Dermis microvascular lymphatic vessel endothelial cell (primary cell): Measurements from ENCODE around the gene BRPF1. TPM values are rescaled to one million over a fixed set of nuclear protein-coding genes. Genes with fewer than 3 reads are reported as not detected.
"Not testable (repeated sequence)": the region's sequence is repeated elsewhere in the genome, so short reads cannot be mapped to it uniquely, and the experiment has no call there.

Experiments
- DNase-seq, 2 donors: peaks; one replicate each; pipeline versions ENCODE4 v3.0.0 to v3.0.0-alpha.2; 2010; ENCODE audit warnings: low read depth in 2 of 2
- total RNA-seq: library from RNA; depleted of rRNA; stranded (reverse); fragments of >200 nt; gene quantifications from 2 replicates; pipeline ENCODE4 v1.2.1, GENCODE V29; 2014

The BRPF1 gene
- total RNA-seq, 1 donor from 2014 or later, result 12.2 TPM

DNA sequence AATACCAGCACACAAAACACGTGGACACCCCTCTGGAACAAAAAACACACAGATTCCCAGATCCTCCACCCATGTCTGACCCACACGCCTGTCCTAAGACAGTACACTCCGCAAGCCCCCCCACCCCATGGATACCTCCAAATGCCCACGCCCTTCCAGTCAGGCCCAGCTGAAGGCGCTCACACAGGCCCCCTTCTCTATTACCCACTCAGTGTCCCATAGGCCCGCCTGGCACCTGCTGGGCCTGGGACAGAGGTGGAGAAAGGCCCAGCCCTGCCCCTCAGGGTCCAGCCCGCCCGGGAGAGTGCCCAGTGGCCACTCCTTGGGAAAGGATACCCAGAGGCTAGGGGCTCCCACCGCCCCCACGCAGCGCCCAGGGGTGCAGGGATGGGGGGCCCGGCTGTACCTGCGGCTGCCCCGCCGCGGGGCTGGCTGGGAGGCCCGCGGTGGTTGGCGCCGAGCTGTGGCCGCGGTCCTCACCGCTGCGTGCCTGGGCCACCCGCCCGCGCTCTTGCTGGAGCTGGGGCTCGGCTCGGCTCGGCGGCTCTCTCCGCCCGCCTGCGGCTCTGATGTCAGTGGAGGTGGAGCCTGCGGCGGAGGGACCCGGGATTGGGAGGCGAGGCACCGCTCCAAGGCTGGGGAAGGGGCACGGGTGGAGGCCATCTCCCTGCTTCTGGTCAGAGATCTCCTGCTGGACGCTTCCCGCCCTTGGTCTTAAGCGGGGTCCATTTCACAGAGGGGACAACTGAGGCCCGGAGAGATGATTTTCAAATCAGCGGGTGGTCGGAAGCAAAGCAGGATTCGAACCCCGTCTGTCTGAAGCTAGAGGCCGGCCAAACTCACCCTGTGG lies 38.1 kb downstream of the BRPF1 start, which contains the start of gene CAMK1:
Gene CAMK1 (minus strand): TSS at position 522 of the 850 bp plus-strand sequence. CDS start 2,198 bp downstream, outside the sequence.
- peak in 1 of 2 donors; percentile 68 for DNase-seq

DNA sequence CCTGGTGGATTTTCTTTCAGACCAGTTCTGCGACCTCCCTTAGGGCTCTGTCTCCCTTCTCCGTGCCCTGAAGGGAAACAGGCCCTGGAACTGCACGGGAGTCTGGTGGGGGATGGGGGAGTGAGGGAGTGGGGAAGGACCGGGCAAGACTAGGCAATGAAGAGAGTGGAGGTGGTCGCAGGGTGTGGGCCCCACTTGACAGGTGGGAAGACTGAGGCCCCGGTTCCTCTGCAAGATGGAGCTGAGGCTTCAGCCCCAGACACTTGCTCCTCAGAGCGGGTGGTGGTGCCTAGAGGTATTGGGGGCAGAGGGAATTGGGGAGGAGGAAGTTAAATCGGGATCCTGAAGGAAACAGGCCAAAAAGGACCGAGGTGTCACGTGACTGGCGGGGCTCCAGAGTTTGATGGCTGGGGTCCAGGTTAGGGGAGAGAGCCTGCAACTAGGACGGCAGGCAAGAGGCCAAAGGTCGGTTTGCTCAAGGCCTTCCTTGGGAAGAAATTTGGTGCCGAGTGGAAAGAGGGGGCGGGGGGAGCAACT lies 38.8 kb downstream of the BRPF1 start:
- no peak for DNase-seq

DNA sequence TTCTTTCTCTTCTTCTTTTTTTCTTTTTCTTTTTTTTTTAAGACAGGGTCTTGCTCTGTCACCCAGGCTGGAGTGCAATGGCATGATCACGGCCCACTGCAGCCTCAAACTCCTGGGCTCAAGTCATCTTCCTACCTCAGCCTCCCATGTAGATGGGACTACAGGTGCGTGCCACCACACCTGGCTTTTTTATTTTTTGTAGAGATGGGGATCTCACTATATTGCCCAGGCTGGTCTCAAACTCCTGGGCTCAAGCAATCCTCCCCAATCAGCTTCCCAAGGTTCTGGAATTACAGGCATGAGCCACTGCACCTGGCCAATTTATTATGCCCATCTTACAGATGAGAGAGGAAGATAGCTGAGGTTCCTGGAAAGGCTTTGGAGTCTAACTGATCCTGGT lies 39.5 kb downstream of the BRPF1 start:
- DNase-seq, result not testable (repeated sequence)

DNA sequence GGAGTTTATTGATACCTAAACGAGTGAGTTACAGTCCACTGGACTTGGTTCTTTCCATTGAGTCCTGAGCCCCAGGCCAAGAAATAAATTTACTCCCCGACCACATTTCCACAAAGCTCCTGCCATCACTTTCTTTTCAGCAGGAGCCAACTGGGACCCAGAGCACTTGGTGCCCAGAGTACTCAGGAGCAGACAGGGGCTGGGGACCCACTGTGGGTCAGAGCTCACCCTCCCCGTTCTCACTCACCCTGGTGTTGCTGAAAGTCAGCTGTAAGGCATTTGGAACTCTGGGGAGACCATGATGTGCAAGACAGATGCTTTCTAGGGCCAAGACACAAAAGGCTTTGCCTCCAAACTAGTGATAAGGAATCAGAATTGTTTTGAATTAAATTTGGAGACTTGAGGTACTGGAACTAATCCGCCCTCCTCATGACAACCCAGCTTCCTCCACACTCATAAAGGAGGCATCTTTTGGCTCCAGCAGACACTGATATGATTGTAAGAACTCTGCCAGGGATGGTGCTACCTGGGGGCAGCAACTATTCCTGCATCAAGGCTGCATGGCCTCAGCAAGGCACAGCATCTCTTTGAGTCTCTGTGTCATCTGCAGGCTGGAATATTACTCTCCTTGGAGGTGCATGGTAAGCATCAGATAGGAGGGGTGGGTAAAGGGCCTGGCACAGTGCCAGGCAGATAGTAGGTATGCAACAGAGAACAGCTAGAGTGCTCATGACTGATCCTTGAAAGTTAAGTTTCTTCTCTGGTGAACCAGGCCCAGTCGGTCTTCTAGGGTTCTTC lies 45.6 kb downstream of the BRPF1 start:
- DNase-seq, result no peak

DNA sequence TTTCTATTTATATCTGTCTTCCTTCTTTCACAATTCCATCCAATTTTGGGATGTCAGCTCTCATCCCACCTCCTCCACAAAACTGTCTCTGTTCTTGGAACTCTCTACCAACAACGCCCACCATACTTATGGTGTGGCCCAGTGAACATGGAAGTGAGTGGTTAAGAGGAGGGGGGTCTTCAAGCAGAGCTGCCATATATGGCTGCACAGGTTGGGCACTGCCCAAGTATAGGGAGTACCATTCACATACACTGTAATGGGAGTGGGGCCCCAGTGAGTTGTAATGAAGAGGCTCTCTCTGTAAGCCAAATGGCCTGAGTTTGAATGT lies 46.1 kb downstream of the BRPF1 start:
- no peak for DNase-seq

DNA sequence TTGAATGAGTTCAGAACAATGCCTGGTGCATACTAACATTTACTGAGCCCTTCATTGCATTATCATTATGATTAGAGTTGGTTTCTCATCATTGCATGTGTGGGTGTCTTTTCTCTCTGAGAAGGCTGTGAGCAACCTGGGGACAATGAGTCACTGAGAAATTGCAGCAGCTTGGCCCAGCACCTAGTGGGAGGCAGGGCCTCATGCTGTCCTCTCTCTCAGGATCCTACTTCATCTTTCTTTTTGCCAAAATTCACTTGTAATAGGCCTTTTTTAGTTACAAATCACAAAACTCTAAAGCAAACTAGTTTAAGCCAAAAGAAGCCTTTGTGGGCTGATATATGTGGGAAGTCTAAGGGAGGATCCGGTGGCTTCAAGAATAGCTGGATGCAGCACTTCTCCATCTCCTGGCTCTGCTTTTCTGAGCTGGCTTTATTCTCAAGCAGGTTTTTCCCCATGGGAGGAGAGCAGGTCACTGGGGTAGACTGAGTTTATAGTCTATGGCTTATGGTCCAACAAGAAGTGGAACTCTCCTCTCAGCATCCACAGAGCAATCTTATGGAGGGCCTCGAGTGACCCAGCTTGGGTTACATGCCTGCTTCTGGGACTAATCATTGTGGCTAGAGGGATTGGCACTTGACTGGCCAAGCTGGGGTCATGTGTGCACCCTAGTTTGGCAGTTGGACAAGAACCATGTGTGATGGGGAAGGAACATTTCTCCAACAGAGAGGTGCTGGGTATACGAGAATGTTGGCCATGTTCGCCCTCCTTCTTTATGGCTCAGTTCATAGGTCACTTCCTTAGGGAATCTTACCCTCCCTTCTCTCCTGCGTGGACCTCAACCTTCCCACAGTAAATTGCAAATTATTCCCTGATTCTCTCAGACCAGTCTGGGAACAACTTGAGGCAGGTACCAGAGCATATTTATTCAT lies 46.9 kb downstream of the BRPF1 start:
- no peak for DNase-seq

DNA sequence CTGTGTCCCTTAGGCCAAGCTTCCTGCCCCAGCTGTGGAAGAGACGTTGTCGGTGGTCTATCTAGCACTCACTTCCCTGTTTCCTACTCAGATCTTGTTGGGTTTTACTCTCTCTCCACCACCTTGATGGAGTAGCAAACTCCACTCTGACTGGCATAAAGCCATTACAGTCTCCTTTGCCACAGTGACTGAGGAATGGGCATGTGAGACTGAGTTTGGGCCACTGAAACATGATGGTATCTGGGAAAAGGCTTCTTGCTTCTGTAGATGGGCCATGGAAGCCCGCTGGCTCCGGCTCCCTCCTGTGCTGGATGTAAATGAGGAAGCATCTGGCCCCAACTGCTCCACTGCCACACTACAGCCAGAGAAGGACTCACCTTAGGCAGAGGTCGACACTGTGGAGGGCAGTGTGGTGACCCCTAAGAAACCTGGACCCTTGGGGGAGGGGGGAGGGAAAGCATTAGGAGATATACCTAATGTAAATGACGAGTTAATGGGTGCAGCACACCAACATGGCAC lies 47.6 kb downstream of the BRPF1 start:
- DNase-seq, result no peak

DNA sequence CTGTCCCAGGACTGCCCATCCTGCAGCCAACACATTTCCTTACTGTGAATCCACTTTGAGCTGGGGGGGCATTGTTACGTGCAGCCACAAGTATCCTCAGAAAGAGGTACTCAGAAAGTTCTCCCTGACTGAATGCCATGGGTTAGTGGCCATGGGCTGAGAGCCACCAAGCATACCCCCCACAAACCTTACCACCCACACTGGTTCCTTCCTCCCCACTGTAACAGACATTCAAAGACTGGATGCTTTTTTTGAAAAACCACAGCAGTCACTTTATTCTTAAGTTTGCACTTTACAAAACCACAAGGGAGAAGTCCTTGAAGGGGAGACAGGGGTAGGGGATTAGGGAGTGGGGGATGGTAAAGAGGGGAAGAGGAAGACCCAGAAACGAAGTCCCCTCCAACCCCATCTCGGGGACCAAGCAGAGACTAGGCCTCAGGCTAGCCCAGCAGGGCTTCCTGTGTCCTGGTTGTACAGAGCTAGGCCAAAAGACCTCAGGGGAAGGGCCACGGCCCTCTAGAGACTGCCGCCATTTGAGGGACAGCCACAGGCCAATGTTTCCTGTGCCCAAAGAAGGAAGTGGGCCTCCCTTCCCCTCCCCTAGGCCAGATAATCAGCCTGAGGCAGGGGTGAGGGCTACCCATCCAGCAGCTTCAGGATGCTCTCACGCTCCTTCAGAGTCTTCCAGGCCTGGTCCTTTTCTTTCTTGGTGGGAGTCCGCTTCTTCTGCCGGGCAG lies 48.4 kb downstream of the BRPF1 start:
- DNase-seq, result no peak

DNA sequence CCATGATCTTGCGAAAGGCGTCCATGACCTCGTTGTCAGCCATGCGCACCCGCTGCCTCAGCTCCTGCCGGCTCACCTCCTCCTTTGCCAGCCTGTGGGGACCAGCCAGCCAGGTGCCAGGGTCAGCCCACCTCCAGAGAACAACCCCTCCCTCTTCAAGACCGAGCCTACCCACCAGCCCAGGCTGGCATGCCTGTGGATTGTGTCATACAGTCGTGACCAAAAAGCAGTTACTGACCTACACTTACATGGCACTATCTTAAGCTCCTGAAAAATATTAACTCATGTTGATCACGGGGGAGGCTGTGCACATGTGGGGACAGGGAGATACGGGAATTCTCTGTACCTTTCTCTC lies 48.9 kb downstream of the BRPF1 start:
- DNase-seq, result no peak

DNA sequence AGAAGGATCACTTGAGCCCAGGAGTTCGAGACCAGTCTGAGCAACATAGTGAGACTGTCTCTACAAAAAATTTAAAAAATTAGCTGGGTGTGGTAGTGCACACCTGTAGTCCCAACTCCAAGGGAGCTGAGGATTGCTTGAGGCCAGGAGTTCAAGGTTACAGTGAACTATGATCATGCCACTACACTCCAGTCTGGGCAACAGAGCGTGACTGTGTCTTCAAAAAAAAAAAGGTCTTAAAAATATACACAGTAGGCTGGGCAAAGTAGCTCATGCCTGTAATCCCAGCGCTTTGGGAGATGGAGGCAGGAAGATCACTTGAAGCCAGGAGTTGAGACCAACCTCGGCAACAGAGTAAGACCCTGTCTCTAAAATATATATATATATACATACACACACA lies 49.4 kb downstream of the BRPF1 start:
- no peak for DNase-seq

DNA sequence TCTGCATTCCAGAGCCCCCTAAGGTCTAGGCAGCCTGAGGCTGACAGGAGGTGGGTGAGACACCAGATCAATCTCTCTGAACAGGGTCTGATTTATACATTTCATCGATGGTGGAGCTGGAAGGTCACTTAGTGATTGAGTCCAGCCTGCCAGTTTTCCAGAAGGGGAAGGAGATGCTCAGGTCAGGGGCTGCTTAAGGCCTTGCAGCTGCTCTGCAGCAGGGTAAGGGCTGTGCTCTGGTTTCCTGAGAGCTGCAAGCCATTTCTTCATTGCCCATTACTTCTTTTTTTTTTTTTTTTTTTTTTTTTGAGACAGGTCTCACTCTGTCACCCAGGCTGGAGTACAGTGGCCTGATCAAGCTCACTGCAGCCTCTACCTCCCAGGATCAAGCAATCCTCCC lies 50.0 kb downstream of the BRPF1 start:
- no peak for DNase-seq

DNA sequence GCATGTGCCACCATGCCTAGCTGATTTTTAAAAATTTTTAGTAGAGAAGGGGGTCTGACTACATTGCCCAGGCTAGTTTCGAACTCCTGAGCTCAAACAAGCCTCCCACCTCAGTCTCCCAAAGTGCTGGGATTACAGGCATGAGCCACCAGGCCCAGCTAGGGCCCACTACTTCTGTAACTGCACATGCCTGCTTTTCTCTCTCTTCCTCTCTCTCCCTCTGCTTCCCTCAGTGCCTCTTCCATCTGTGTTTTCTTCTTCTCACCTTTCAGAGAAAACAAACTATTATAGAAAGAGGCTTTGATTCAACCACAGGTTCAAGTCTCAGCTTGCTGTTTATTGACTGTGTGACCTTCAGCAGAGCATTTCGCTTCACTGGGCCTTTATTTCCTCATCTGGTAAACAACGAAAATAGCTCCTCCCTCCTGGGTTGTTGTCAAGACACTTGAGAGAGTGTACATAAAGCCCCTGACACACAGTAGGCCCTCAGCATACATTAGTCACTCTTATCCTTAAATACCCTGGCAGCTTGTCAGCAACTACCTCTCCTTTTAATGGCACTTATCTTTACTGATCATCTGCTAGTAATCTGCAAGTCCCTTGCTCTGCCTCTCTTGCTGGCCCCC lies 50.6 kb downstream of the BRPF1 start:
- no peak for DNase-seq

DNA sequence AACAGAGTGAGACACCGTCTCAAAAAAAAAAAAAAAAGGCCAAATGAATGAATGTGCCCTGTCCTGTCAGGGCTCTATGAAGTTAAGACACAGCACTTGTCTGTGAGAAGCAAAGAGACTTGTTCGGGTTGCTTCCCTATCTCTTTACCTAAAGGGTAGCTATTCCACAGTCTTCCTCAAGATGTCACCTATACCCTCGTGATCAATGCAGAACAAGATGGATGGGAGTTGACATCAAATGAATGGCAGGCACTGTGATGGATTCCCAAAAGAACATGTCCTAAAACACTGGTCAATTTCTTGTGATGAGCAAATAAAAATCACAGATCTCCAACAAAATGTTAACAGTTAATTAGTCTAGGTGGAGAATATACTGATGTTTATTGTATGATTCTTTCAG lies 51.2 kb downstream of the BRPF1 start:
- DNase-seq, result peak in 1 of 2 donors; percentile 12

DNA sequence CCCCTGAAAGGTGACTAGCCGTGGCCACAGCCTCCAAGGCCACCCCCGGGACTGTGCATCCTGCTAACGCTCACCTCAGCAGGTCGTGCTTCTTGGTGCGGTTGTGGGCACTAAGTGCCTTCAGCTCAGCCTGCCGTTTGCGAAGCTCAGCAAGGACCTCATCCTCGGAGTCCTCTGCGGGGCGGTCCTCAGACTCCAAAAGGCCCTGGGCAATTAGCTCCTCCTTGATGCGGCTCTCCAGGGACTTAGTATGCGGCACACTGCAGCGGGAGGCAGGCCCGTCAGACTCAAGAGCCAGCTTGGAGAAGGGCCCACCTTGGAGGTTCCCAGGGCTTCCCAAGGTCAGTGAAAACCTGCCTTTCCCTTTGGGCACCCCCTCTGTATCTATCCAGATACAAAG lies 52.4 kb downstream of the BRPF1 start:
- DNase-seq, result no peak

DNA sequence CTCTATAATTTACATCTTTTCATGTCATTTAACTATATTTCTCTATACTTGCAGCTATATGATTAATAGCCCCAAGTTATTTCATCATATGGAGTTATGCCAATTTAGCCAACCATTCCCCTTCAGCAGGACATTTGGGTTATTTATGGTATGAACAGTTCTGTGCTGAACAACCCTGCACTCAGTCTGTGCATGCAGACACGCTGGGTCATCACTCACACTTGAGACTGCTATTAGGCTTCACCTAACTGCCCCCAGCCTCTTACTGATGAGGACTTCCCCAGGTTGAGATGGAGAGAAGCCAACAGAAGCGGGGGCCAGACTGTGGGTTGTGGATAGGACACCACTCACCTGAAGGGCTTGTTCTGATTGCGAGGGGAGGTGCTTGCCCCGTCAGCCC lies 53.4 kb downstream of the BRPF1 start:
- no peak for DNase-seq

DNA sequence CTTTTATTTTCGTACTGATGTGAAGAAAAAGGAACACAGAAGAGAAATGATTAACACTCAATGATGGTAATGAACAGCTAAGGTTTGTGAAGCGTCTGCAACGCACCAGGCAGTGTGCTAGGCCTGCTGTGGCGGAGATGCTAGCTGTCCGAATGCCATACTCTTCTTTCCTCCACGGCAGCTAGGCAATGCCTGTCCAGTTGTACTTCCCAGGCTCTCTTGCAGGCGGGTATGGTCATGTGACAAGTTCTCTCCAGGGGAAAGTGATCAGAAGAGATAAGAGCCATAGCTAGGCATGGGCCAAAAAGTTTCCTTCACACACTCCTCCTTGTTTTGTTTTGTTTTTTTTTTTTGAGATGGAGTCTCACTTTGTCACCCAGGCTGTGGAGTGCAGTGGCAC lies 54.1 kb downstream of the BRPF1 start:
- DNase-seq, result no peak

DNA sequence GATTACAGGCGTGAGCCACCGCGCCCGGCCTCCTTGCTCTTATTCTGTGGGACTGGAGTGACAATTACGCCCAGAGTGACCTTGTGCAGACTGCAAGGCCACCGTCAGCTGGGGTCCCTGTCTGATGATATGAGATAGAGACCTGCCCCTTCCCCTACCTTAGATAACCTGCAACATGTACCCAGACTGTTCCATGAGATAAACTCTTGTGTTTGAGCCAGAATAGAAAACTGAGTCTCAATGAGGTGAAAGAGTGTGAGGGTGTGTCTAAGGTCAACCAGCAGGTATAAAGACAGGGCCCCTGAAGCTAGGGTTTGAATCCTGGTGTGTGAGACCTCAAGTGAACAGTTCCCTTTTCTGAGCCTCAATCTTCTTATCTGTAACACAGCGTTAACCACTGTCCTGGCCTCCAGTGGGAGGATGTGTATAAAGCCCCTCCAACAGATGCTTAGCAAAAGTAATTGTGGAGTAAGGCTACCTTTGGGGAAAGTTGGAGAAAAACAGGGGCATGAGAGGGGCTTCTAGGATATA lies 54.7 kb downstream of the BRPF1 start:
- no peak for DNase-seq

DNA sequence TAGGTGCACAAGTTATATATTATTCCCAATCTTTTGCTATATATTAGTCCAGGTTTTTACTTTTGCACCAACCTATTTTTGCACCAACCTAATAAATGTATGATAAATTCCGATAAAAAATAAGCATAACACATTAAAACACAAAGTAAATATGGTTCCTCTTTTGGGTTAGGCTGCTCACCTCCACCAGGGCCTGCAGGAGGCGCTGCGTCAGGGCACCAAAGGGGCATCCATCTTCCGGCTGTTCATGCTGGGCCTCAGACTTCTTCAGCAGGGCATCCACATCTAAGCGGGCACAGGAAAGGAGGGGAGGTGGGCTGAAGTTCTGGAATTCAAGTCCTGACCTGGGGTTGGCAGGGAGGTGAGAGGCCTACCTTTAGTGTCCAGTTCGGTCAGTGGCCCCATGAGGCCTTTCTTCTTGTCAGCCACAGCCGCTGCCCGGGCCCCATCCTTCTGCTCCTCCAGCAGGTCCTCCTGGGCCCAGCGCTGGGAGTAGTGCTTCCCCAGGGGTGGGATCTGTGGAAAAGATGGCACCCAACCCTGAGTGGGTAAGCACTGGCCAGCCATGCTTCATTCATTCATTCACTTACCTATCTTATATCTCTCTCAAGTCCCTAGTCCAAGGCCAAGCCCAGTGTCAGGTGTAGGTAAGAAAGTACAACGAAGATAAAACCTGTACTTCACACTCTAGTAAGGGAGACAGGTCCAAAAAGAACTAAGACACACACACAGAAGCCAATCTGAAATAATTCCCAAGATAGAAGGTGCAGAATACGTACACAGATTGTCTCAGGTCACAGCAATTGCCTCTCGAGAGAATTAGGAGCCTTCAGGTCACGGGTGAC lies 55.5 kb downstream of the BRPF1 start:
- DNase-seq, result no peak

DNA sequence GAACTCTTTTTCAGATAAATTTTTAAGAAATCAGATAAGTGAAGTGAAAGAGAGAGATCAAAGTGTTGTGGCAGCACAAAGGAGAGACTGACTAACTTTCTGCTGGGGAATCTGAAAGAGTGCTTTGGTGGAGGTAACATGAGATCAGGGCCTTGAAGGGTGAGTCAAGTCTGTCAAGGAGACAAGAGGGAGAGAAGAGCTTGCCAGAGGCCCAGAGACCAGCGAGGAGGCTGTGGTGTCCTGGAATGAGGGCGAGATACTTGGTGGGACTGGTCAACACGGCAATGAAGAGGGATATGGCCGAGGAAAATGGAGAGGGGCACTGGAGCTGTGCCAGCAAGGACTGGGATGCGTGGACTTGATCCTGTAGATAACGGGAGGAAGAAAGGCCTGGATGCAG lies 56.2 kb downstream of the BRPF1 start:
- DNase-seq, result no peak
